Muscle of back (tissue), 11 donors: ENCODE measurements around the gene ENOX1. TPM values are rescaled to one million over a fixed set of nuclear protein-coding genes. Genes with fewer than 3 reads are reported as not detected.
"Not testable (repeated sequence)": the region's sequence is repeated elsewhere in the genome, so short reads cannot be mapped to it uniquely, and the experiment has no call there.

Experiments
- DNase-seq, 3 donors: peaks; one replicate each; pipeline versions ENCODE4 v3.0.0 to v3.0.0-alpha.2; 2013
- polyA plus RNA-seq, 10 donors: library from polyadenylated mRNA; unstranded; fragments of 120-200 nt; gene quantifications; one replicate each; pipeline ENCODE4 v1.2.1, GENCODE V29; 2013; ENCODE audit not compliant: insufficient read length in 10 of 10

The ENOX1 gene
- polyA plus RNA-seq, 10 donors, result 9.1 to 12.6 (median 11.4) TPM

DNA sequence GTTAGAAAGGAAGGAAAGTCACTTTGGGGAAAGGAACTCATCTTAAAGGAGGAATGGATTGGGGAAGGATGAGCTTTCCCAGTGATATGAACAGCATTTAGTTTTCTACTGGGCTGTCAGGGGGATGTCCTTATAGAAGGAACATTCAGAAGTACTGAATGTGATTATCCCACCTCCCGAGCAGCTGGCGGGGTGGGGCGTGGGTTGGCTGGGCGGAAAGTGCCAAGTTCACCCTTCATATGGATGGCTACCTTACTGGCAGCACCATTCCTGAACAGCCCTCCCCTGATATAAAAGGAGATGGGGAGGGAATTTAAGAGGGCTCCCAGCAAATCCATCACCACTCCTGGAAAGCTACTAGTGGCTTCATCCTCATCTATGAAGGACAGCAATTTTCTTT is 572.6 kb downstream of the ENOX1 start:
- no peak for DNase-seq

DNA sequence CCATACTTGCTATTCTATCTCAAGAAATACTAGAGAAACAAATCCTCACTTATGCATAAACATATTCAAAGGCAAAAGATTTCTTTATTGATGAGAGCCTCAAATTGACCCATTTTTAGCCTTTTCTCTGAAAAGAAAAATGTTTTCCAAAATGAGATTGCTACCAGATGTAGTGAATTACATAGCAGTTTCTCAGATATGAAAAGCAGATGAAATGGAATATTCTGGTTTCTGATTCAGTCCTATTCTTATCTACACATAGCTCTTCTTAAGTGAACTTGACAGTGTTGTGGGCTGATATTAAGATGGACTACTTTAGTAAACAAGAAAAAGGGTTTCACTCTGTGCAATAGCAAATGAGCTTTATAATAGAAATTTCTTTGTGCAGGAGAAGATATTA is 579.9 kb downstream of the ENOX1 start:
- DNase-seq, result peak in 2 of 3 donors; percentile 26 to 41

- peak in 2 of 3 donors; percentile 30 to 48 for DNase-seq
Measured at GRCh38 chr13:43205416-43205815, 581.4 kb downstream of the ENOX1 start.

DNA sequence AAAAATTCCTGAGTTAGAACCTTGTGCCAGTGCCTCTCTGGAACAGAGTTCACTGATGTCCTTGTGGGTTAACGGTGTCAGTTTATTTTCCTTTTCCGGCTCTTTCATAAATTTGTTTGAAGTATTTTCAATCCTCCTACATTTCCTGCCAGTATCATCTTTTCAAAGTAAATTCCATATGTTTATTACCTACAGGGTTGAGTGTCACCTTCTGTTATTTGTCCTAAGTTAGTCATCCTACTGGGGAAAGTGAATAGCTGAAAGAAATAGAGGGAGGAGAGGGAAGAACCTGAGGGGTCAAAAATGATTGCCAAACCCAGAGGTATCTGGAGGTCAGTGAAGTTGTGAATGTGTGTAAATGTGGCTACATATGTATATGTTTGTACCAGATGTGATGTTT is 582.2 kb downstream of the ENOX1 start:
- no peak for DNase-seq

GRCh38 chr13:43203781-43204180 is 583.0 kb downstream of the ENOX1 start:
- no peak for DNase-seq

DNA sequence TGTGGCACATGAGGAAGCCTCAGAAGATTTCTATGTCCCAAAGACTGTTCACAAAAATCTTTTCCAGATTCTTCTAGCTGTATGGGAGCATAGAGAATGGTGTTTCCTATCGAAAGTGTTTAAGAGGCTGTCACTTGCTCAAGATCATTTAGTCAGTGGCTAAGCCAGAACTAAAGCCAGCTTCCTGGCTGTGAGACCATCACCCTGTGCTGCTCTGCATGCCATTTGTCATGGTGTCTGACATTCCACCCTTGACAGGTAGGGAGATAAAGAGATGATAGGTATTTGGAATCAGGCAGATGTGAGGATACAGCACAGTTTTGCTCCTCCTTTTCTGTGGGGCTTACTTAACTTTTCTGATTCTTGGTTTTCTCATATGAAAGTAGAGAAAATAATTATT is 586.0 kb downstream of the ENOX1 start:
- no peak for DNase-seq

GRCh38 chr13:43200307-43200706 is 586.5 kb downstream of the ENOX1 start:
- DNase-seq, result no peak

- DNase-seq, result peak in 2 of 3 donors; percentile 19 to 67
Measured at GRCh38 chr13:43196750-43197370, 589.9 kb downstream of the ENOX1 start.

- DNase-seq, result peak; percentile 61 to 84 (median 65)
Measured at GRCh38 chr13:43196086-43196621, 590.6 kb downstream of the ENOX1 start.

GRCh38 chr13:43195551-43195950 is 591.2 kb downstream of the ENOX1 start:
- peak in 1 of 3 donors; percentile 17 for DNase-seq

DNA sequence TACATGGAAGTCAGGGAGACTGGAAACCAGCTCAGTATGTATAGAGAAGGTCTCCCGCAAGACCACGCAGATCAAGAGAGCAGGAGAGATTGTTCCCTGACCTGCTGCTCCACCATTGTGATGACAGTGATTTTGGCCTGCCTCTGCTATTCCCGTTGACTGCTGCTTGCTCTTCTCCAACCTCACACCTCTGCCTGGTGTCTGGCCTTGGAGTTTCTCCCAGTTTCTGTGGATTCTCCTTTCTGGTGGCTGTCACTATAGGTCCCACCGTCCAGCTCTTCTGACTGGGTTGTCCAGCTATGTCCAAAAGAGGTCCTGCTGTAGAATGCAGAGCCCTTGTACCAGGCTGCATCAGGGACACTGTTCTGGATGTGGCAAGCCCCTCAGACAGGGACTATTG is 591.7 kb downstream of the ENOX1 start:
- DNase-seq, result no peak

DNA sequence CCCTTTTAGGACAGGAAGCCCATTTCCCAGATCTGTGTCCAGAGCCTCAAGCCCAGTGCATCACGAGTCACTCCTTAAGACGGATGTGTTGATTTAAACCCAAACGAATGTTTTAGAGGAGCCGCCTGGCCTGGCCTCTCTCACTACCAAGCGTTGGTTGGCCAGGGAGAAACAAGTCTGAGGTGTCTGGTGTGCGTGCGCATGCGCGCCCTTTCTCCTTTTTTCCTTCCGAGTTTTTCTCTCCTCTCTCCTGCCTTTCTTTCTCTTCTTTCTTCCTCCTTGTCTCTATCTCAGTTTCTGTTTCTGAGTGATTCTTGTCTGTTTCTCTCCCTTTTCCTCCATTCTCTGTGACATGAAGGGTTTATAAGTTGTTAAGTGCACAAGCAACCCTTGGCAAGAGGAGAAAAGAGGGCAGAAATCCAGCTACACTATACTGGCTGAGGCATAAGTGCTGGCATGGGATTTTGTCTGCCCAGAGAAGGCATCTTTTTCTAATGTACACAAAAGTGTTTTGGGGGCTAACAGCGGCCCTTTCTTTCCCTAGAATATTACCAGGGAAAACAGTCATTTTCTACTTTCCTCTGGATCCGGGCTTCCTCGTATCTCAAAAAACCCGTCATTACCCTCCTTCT is 592.9 kb downstream of the ENOX1 start:
- no peak for DNase-seq

- no peak for DNase-seq
Measured at GRCh38 chr13:43191546-43191945, 595.2 kb downstream of the ENOX1 start.

DNA sequence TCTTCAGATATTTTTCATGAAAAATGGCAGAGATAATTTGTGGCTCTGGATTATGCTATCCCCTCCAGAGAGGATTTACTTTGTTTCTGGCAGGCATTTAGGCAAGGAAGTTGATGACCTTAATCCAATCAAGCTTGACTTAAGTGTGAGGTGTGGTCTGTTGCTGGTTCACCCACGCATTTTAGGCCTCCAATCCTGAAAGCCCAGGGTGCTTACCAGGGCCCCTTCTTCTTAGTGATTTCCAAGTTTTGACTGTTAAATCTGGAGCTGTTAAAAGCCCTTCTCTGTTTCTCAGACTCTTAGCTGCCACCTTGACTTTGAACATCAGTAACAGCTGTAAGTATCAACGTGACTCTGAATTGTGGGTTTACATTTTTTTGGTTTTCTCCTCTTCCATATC is 601.5 kb downstream of the ENOX1 start:
- no peak for DNase-seq

DNA sequence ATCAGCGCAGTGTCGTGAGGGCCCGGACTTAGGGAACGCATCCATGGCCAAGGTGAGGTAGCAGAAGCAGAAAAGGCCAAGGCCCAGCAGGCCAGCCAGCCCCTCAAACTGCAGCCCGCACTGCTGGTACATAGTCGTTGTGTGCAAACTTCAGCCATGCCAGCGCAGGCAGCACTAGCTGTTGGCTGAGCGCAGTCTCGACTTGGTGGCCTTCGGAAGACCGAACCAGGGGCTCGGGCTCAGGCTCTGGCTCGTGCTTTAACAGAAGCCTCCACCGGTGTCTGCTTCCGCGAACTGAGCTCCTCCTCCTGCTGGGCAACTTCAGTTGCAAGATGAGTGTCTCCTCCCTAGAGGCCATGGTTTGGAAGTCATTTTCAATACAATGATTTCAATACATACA is 605.9 kb downstream of the ENOX1 start:
- no peak for DNase-seq

- DNase-seq, result no peak
Measured at GRCh38 chr13:43180036-43180660, 606.6 kb downstream of the ENOX1 start.

GRCh38 chr13:43171489-43171888 is 615.3 kb downstream of the ENOX1 start:
- DNase-seq, result no peak

- DNase-seq, result no peak
Measured at GRCh38 chr13:43170506-43170905, 616.3 kb downstream of the ENOX1 start.

DNA sequence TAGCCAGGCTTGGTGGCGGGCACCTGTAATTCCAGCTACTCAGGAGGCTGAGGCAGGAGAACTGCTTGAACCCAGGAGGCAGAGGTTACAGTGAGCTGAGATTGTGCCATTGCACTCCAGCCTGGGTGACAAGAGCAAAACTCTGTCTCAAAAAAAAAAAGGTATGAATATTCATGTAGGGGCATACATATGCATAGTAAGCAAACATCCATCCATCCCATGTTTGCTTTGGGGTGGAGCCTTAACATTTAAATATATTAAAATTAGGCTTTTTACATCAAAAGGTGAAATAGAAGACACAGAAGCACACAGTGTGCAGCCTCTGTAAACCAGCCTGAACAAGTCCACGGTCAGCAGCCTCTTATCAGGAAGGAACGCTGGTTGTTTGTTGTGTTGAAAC is 618.3 kb downstream of the ENOX1 start:
- not testable (repeated sequence) for DNase-seq

- DNase-seq, result no peak
Measured at GRCh38 chr13:43167731-43168130, 619.0 kb downstream of the ENOX1 start.

DNA sequence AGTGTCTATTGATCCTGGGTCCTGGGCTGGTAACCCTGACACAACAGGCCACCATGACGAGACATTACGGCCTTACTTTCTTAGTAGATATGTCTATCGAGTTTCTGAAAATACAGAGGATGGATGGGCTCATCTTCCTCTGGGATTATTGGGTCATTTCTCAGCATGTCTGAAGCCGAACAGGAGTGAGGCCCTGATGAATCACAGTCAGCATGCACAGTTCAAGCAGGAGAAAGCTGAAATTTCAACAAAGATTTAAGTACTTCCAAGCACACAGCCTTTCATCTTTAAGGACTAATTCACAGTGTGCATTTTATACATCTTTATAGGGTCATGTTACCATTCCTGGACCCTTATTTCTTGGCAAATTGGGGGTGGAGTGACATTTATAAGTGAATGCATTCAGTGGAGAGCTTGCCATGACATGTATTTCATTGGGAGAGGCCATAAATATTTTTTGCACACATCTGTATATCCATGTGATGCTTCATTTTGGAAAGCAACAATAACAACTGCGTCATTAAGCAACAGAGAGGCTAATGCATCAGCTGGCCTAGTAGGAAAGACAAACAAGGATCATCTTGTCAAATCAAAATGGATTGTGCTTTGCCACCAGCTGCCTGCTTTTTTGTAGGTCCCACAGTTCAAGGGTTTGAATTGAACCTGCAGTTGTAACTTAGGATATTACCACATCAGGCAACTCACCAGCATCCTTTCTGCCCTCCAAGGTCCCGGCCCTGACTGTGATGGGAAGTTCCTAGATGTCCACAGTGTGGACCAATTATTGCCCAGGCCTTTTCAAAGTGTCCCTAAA is 619.9 kb downstream of the ENOX1 start:
- no peak for DNase-seq
